WTC11 (cell line): Measurements from ENCODE around the gene CDH13. TPM values are rescaled to one million over a fixed set of nuclear protein-coding genes. Genes with fewer than 3 reads are reported as not detected.

Experiments used
- ATAC-seq: fragments of 200-7000 bp; cut with Tn5 transposase; 2 replicates; pipeline ENCODE4 v1.10.0; 2021; ENCODE audit warnings: mild to moderate bottlenecking, moderate library complexity
- CTCF ChIA-PET: fragments of 300-600 bp; sonication (Branson Sonifier 250); formaldehyde crosslinking; loops from one replicate; lab custom pipeline; 2021; ENCODE audit warnings: antibody characterized with exemption; lab: Charles Lee
- POLR2A ChIA-PET: fragments of 350-600 bp; sonication (Branson Sonifier 250); formaldehyde crosslinking; loops from one replicate; lab custom pipeline; 2021; ENCODE audit warnings: antibody characterized with exemption; lab: Charles Lee
- DNase-seq: peaks from one replicate; pipeline ENCODE4 v3.0.0; 2021; ENCODE audit warnings: low spot score
- H3K27ac Mint-ChIP-seq: 2 replicates; pipeline ENCODE4 v1.8.0; 2021; ENCODE audit warnings: mixed read lengths
- H3K27me3 Mint-ChIP-seq: 2 replicates; pipeline ENCODE4 v1.8.0; 2021; ENCODE audit warnings: low read depth, mild to moderate bottlenecking, moderate library complexity, mixed read lengths
- H3K36me3 Mint-ChIP-seq: 2 replicates; pipeline ENCODE4 v1.8.0; 2021; ENCODE audit warnings: mixed read lengths
- H3K4me1 Mint-ChIP-seq: 2 replicates; pipeline ENCODE4 v1.8.0; 2022; ENCODE audit warnings: mixed read lengths
- H3K4me3 Mint-ChIP-seq: 2 replicates; pipeline ENCODE4 v1.8.0; 2021; ENCODE audit warnings: mild to moderate bottlenecking, moderate library complexity, mixed read lengths
- H3K9me3 Mint-ChIP-seq: 2 replicates; pipeline ENCODE4 v1.8.0; 2021; ENCODE audit warnings: mixed read lengths
- ATF1 ChIP-seq: sonication (generic); formaldehyde crosslinking; IDR thresholded peaks from 2 replicates; pipeline ENCODE4 v1.8.1; 2023; ENCODE audit warnings: mild to moderate bottlenecking, moderate library complexity, missing genetic modification reagents
- ATF3 ChIP-seq: sonication (generic); formaldehyde crosslinking; conservative IDR thresholded peaks from 2 replicates; pipeline ENCODE4 v1.8.1; 2022; ENCODE audit warnings: mild to moderate bottlenecking, missing genetic modification reagents
- E2F1 ChIP-seq: sonication (generic); formaldehyde crosslinking; IDR thresholded peaks from 2 replicates; pipeline ENCODE4 v1.8.0; 2022; ENCODE audit warnings: mild to moderate bottlenecking, missing genetic modification reagents
- ERG ChIP-seq: fragments of 250-450 bp; sonication (Bioruptor Pico); IDR thresholded peaks from 2 replicates; pipeline ENCODE4 v1.8.0; 2021; ENCODE audit warnings: mild to moderate bottlenecking
- ESRRA ChIP-seq: sonication (generic); formaldehyde crosslinking; IDR thresholded peaks from 2 replicates; pipeline ENCODE4 v1.8.1; 2022; ENCODE audit warnings: mild to moderate bottlenecking, missing genetic modification reagents, borderline replicate concordance
- ETV6 ChIP-seq: sonication (generic); formaldehyde crosslinking; IDR thresholded peaks from 2 replicates; pipeline ENCODE4 v1.8.1; 2022; ENCODE audit warnings: mild to moderate bottlenecking, missing genetic modification reagents
- KAT7 ChIP-seq: sonication (generic); formaldehyde crosslinking; IDR thresholded peaks from 2 replicates; pipeline ENCODE4 v1.8.1; 2023; ENCODE audit warnings: missing genetic modification reagents, mild to moderate bottlenecking, borderline replicate concordance
- NFATC4 ChIP-seq: fragments of 250-450 bp; sonication (Bioruptor Pico); IDR thresholded peaks from 2 replicates; pipeline ENCODE4 v1.9.0; 2021; ENCODE audit warnings: mild to moderate bottlenecking
- NR2C2 ChIP-seq: sonication (generic); formaldehyde crosslinking; IDR thresholded peaks from 2 replicates; pipeline ENCODE4 v1.8.0; 2022; ENCODE audit warnings: mild to moderate bottlenecking, missing genetic modification reagents
- RORB ChIP-seq: fragments of 250-450 bp; sonication (Bioruptor Pico); IDR thresholded peaks from 2 replicates; pipeline ENCODE4 v1.9.0; 2021; ENCODE audit warnings: mild to moderate bottlenecking
- SMAD3 ChIP-seq: sonication (generic); formaldehyde crosslinking; IDR thresholded peaks from 2 replicates; pipeline ENCODE4 v1.8.0; 2022; ENCODE audit warnings: missing genetic modification reagents, mild to moderate bottlenecking, borderline replicate concordance
- ZBTB21 ChIP-seq: sonication (generic); formaldehyde crosslinking; IDR thresholded peaks from 2 replicates; pipeline ENCODE4 v1.8.1; 2023; ENCODE audit warnings: mild to moderate bottlenecking, missing genetic modification reagents, borderline replicate concordance
- ZNF121 ChIP-seq: sonication (generic); formaldehyde crosslinking; IDR thresholded peaks from 2 replicates; pipeline ENCODE4 v1.8.0; 2023; ENCODE audit warnings: missing genetic modification reagents
- ZNF317 ChIP-seq: sonication (generic); formaldehyde crosslinking; IDR thresholded peaks from 2 replicates; pipeline ENCODE4 v1.8.1; 2023; ENCODE audit warnings: low read depth, mild to moderate bottlenecking, moderate library complexity, missing genetic modification reagents, borderline replicate concordance
- ZNF532 ChIP-seq: fragments of 250-450 bp; sonication (Bioruptor Pico); IDR thresholded peaks from 2 replicates; pipeline ENCODE4 v1.9.0; 2021; ENCODE audit warnings: mild to moderate bottlenecking, borderline replicate concordance
- total RNA-seq: library from RNA; stranded (reverse); gene quantifications from 3 replicates; pipeline ENCODE4 v1.2.3, GENCODE V29; 2021
- TF ChIP-seq, protein P1 (sequence below): fragments of 200-600 bp; IDR thresholded peaks from 2 replicates; pipeline ENCODE4 v1.8.0; 2022; ENCODE audit warnings: antibody characterized with exemption

The CDH13 gene
- total RNA-seq, 1 experiment from 2014 or later, result 0.81 TPM

DNA sequence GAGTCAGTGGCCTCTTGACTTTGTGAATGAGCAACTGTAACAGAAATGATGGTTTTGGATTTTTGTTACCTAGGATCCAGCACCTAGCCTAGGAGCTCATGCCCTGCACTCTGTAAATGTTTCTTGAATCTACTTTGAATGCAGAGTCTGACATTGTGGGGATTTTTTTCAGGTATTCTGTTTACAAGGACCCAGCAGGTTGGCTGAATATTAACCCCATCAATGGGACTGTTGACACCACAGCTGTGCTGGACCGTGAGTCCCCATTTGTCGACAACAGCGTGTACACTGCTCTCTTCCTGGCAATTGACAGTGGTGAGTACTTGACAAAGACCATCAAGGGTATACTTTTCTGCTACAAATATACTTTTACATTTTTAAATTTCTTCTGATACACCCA, 1121.2 kb downstream of the CDH13 start:
- ChIA-PET POLR2A (no interaction called here), CTCF (no interaction called here)
- H3K4me3 Mint-ChIP-seq, result no peak overlapping the region
- H3K9me3 Mint-ChIP-seq, result peaks cover 14% of the 10 kb centered on the region
- peaks cover 4% of the 10 kb centered on the region; the same call in 1 of the 2 replicates for H3K4me1 Mint-ChIP-seq
- no peak for TF ChIP-seq RORB (CRISPR knock-in tag)
- TF ChIP-seq ATF3, result no peak
- TF ChIP-seq, protein P1, sequence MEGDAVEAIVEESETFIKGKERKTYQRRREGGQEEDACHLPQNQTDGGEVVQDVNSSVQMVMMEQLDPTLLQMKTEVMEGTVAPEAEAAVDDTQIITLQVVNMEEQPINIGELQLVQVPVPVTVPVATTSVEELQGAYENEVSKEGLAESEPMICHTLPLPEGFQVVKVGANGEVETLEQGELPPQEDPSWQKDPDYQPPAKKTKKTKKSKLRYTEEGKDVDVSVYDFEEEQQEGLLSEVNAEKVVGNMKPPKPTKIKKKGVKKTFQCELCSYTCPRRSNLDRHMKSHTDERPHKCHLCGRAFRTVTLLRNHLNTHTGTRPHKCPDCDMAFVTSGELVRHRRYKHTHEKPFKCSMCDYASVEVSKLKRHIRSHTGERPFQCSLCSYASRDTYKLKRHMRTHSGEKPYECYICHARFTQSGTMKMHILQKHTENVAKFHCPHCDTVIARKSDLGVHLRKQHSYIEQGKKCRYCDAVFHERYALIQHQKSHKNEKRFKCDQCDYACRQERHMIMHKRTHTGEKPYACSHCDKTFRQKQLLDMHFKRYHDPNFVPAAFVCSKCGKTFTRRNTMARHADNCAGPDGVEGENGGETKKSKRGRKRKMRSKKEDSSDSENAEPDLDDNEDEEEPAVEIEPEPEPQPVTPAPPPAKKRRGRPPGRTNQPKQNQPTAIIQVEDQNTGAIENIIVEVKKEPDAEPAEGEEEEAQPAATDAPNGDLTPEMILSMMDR, result no peak
- TF ChIP-seq ESRRA (CRISPR knock-in tag), result no peak
- no peak for TF ChIP-seq ZBTB21 (CRISPR knock-in tag)
- no peak for TF ChIP-seq ZNF121 (CRISPR knock-in tag)
- no peak for TF ChIP-seq KAT7
- TF ChIP-seq ERG, result no peak
- TF ChIP-seq ZNF532 (CRISPR knock-in tag), result no peak
- TF ChIP-seq SMAD3 (CRISPR knock-in tag), result no peak
- TF ChIP-seq ETV6 (CRISPR knock-in tag), result no peak
- TF ChIP-seq E2F1 (CRISPR knock-in tag), result no peak
- H3K27ac Mint-ChIP-seq, result no peak overlapping the region
- ATAC-seq, result no peak
- no peaks in the 10 kb centered on the region for H3K27me3 Mint-ChIP-seq
- H3K36me3 Mint-ChIP-seq, result no peaks in the 10 kb centered on the region
- no peak for DNase-seq

- Mint-ChIP-seq H3K9me3 (peaks cover 50% of the 10 kb centered on the region), H3K4me3 (no peak overlapping the region), H3K4me1 (no peaks in the 10 kb centered on the region), H3K36me3 (peaks cover 20% of the 10 kb centered on the region), H3K27me3 (no peaks in the 10 kb centered on the region), H3K27ac (no peak overlapping the region)
- ChIA-PET POLR2A (no interaction called here), CTCF (no interaction called here)
- DNase-seq (no peak), ATAC-seq (no peak)
- TF ChIP-seq ATF1 (CRISPR knock-in tag) (no peak), ZNF317 (CRISPR knock-in tag) (peak; percentile 97), NFATC4 (CRISPR knock-in tag) (no peak), NR2C2 (CRISPR knock-in tag) (no peak)
Measured at GRCh38 chr16:83755391-83755790, 1128.6 kb downstream of the CDH13 start.
